Measurements from ENCODE around the gene SPOCK1. TPM values are rescaled to one million over a fixed set of nuclear protein-coding genes. Genes with fewer than 3 reads are reported as not detected.
A peak's percentile ranks its signal among the peaks of the same experiment; 100 is the strongest.

Gene SPOCK1
- total and polyA plus RNA-seq, 4 experiments from 2014 or later = not detected

DNA sequence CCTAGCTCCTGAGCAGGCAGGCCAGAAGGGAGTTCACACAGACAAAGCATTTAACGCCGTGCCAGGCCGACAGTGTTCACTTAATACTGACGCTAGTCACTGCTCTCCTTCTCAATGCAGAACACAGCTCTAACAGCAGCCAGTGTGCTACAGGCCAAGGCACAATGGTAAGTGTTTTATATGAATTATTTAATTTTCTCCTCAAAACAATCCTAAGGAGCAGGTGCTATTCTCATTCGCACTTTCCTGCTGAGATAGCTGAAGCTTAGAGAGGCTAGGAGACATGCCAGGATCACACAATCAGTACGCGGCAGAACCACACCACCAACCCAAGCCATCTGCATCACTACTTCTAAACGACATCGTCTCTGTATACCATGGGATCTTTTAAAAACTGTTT, 170.7 kb downstream of the SPOCK1 start:
- Mint-ChIP-seq H3K27me3 (peaks cover 0 to 8% of the 10 kb centered on the region in 2 donors), H3K4me1 (no peaks in the 10 kb centered on the region), H3K4me3 (no peak overlapping the region), H3K9me3 (no peaks in the 10 kb centered on the region), H3K27ac (no peak overlapping the region), H3K36me3 (no peaks in the 10 kb centered on the region)
- POLR2A ChIA-PET (ENCODE audit: partially characterized antibody) = no interaction called here
- Histone ChIP-seq H3K36me3 (ENCODE audit: insufficient read depth, low read length) (no peaks in the 10 kb centered on the region), H3K4me1 (ENCODE audit: insufficient read depth, low read length) (no peaks in the 10 kb centered on the region), H3K4me3 (ENCODE audit: low read length in 2 of 2) (no peak overlapping the region), H3K27me3 (ENCODE audit: insufficient read depth, low read length) (no peaks in the 10 kb centered on the region), H3K9me3 (ENCODE audit: control insufficient read depth in 1 of 2, low read length in 2 of 2) (no peaks in the 10 kb centered on the region), H3K27ac (ENCODE audit: low read depth, low read length) (no peak overlapping the region)
- CTCF ChIA-PET (ENCODE audit: partially characterized antibody) = interaction anchor here (2.9 kb wide), 1 partner anchor 8 kb away, joined by 15 read pairs; no protein-coding TSS in a partner anchor
- intact Hi-C loops (cut with micrococcal nuclease) = no loop called here
- no peak for DNase-seq

GRCh38 chr5:137325721-137326120, 173.4 kb downstream of the SPOCK1 start:
- no peaks in the 10 kb centered on the region for H3K27me3 ChIP-seq (ENCODE audit: insufficient read depth, low read length)
- no peaks in the 10 kb centered on the region for H3K4me1 ChIP-seq (ENCODE audit: insufficient read depth, low read length)
- no peak overlapping the region for H3K4me3 ChIP-seq (ENCODE audit: low read length in 2 of 2)
- H3K36me3 ChIP-seq (ENCODE audit: insufficient read depth, low read length) = no peaks in the 10 kb centered on the region
- intact Hi-C loops (cut with micrococcal nuclease) = no loop called here
- Mint-ChIP-seq H3K27ac (no peak overlapping the region), H3K4me1 (no peaks in the 10 kb centered on the region), H3K27me3 (peaks cover 3 to 10% of the 10 kb centered on the region in 2 donors), H3K36me3 (no peaks in the 10 kb centered on the region), H3K9me3 (peaks cover 0 to 9% (median 0%) of the 10 kb centered on the region in 8 donors), H3K4me3 (no peak overlapping the region)
- H3K27ac ChIP-seq (ENCODE audit: low read depth, low read length) = no peak overlapping the region
- DNase-seq = no peak
- ChIA-PET CTCF (ENCODE audit: partially characterized antibody) (no interaction called here), POLR2A (ENCODE audit: partially characterized antibody) (no interaction called here)
- no peaks in the 10 kb centered on the region for H3K9me3 ChIP-seq (ENCODE audit: control insufficient read depth in 1 of 2, low read length in 2 of 2)

GRCh38 chr5:137320056-137321045, 178.8 kb downstream of the SPOCK1 start:
- Mint-ChIP-seq H3K4me3 (no peak overlapping the region), H3K27me3 (peaks cover 9% of the 10 kb centered on the region in 2 donors), H3K4me1 (no peaks in the 10 kb centered on the region), H3K36me3 (no peaks in the 10 kb centered on the region), H3K9me3 (peaks cover 0 to 9% (median 1%) of the 10 kb centered on the region in 8 donors), H3K27ac (no peak overlapping the region)
- peak in 4 of 5 donors; percentile 4 to 19 (median 8) for DNase-seq
- CTCF ChIA-PET (ENCODE audit: partially characterized antibody) = interaction anchor here (0.9 to 2.7 kb wide), 10 partner anchors 8 to 813 kb away, joined by 3 to 15 read pairs (median 3); no protein-coding TSS in a partner anchor
- POLR2A ChIA-PET (ENCODE audit: partially characterized antibody) = no interaction called here
- intact Hi-C loops (cut with micrococcal nuclease) = loop anchor here (2.0 kb wide), 1 partner anchor 178 kb away; the partner anchor contains the start of gene SPOCK1
- no peaks in the 10 kb centered on the region for H3K9me3 ChIP-seq (ENCODE audit: control insufficient read depth in 1 of 2, low read length in 2 of 2)
- H3K27ac ChIP-seq (ENCODE audit: low read depth, low read length) = no peak overlapping the region
- H3K36me3 ChIP-seq (ENCODE audit: insufficient read depth, low read length) = no peaks in the 10 kb centered on the region
- H3K27me3 ChIP-seq (ENCODE audit: insufficient read depth, low read length) = no peaks in the 10 kb centered on the region
- no peaks in the 10 kb centered on the region for H3K4me1 ChIP-seq (ENCODE audit: insufficient read depth, low read length)
- no peak overlapping the region for H3K4me3 ChIP-seq (ENCODE audit: low read length in 2 of 2)

DNA sequence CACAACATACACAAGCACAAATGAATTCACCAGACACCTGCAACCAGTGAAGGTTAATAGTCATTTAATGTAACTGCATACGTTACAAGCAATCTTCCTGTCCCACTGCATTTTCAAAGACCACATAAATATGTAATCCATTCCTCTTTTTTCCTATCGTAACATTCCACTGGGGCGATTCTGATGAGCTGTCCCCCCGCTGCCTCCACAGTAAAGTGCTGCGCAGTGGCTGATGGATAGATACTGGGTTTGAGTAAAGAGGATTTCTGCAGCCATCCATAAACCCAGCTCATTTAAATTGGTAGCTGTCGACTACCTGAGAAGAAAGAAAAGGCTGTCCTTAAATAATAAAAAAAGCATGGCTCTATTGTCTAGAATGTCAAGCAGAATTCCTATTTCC, 181.1 kb downstream of the SPOCK1 start:
- DNase-seq = no peak
- no peaks in the 10 kb centered on the region for H3K9me3 ChIP-seq (ENCODE audit: control insufficient read depth in 1 of 2, low read length in 2 of 2)
- intact Hi-C loops (cut with micrococcal nuclease) = no loop called here
- no peaks in the 10 kb centered on the region for H3K36me3 ChIP-seq (ENCODE audit: insufficient read depth, low read length)
- peaks cover 4 to 9% of the 10 kb centered on the region in 2 donors for H3K27me3 Mint-ChIP-seq
- no peak overlapping the region for H3K27ac Mint-ChIP-seq
- no peaks in the 10 kb centered on the region for H3K27me3 ChIP-seq (ENCODE audit: insufficient read depth, low read length)
- no peak overlapping the region for H3K4me3 ChIP-seq (ENCODE audit: low read length in 2 of 2)
- H3K36me3 Mint-ChIP-seq = no peaks in the 10 kb centered on the region
- no peak overlapping the region for H3K27ac ChIP-seq (ENCODE audit: low read depth, low read length)
- H3K4me1 Mint-ChIP-seq = no peaks in the 10 kb centered on the region
- H3K4me1 ChIP-seq (ENCODE audit: insufficient read depth, low read length) = no peaks in the 10 kb centered on the region
- ChIA-PET CTCF (ENCODE audit: partially characterized antibody) (no interaction called here), POLR2A (ENCODE audit: partially characterized antibody) (no interaction called here)
- H3K4me3 Mint-ChIP-seq = no peak overlapping the region
- peaks cover 0 to 9% (median 1%) of the 10 kb centered on the region in 8 donors for H3K9me3 Mint-ChIP-seq

DNA sequence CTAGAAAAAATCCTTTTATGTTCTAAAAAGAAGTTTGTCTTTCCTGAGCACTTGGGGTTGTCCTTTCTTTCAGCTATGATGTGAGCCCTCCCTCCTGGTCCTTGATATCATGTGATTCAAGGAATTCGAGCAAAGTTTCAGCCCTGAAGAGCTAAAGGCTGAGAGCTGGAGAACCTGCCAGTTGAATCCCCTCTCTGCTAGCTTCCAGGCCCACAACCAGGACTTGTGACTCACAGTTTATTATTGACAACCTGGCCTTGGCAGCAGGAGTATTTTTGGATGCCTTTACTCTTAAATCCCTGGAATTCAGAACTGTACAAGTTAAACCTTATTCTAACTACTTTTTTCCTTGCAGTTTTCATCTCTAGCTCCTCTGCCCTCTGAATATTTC, 182.8 kb downstream of the SPOCK1 start:
- Mint-ChIP-seq H3K36me3 (no peaks in the 10 kb centered on the region), H3K4me3 (no peak overlapping the region), H3K27ac (no peak overlapping the region), H3K27me3 (peaks cover 3 to 9% of the 10 kb centered on the region in 2 donors), H3K9me3 (peaks cover 0 to 6% (median 1%) of the 10 kb centered on the region in 8 donors), H3K4me1 (no peaks in the 10 kb centered on the region)
- H3K36me3 ChIP-seq (ENCODE audit: insufficient read depth, low read length) = no peaks in the 10 kb centered on the region
- H3K4me3 ChIP-seq (ENCODE audit: low read length in 2 of 2) = no peak overlapping the region
- no peaks in the 10 kb centered on the region for H3K9me3 ChIP-seq (ENCODE audit: control insufficient read depth in 1 of 2, low read length in 2 of 2)
- DNase-seq = no peak
- CTCF ChIA-PET (ENCODE audit: partially characterized antibody) = interaction anchor here (1.0 kb wide), 1 partner anchor 16 kb away, joined by 4 read pairs; no protein-coding TSS in a partner anchor
- POLR2A ChIA-PET (ENCODE audit: partially characterized antibody) = no interaction called here
- intact Hi-C loops (cut with micrococcal nuclease) = no loop called here
- no peak overlapping the region for H3K27ac ChIP-seq (ENCODE audit: low read depth, low read length)
- no peaks in the 10 kb centered on the region for H3K27me3 ChIP-seq (ENCODE audit: insufficient read depth, low read length)
- no peaks in the 10 kb centered on the region for H3K4me1 ChIP-seq (ENCODE audit: insufficient read depth, low read length)

- H3K27ac ChIP-seq (ENCODE audit: low read depth, low read length) = no peak overlapping the region
- no peaks in the 10 kb centered on the region for H3K27me3 ChIP-seq (ENCODE audit: insufficient read depth, low read length)
- POLR2A ChIA-PET (ENCODE audit: partially characterized antibody) = no interaction called here
- no peak overlapping the region for H3K4me3 Mint-ChIP-seq
- no peaks in the 10 kb centered on the region for H3K36me3 ChIP-seq (ENCODE audit: insufficient read depth, low read length)
- no peak overlapping the region for H3K4me3 ChIP-seq (ENCODE audit: low read length in 2 of 2)
- peaks cover 1 to 6% of the 10 kb centered on the region in 2 donors for H3K27me3 Mint-ChIP-seq
- CTCF ChIA-PET (ENCODE audit: partially characterized antibody) = interaction anchor here (1.0 kb wide), 1 partner anchor 16 kb away, joined by 4 read pairs; no protein-coding TSS in a partner anchor
- no peaks in the 10 kb centered on the region for H3K36me3 Mint-ChIP-seq
- no peak for DNase-seq
- H3K9me3 Mint-ChIP-seq = peaks cover 0 to 4% (median 0%) of the 10 kb centered on the region in 8 donors
- H3K4me1 Mint-ChIP-seq = no peaks in the 10 kb centered on the region
- H3K9me3 ChIP-seq (ENCODE audit: control insufficient read depth in 1 of 2, low read length in 2 of 2) = no peaks in the 10 kb centered on the region
- intact Hi-C loops (cut with micrococcal nuclease) = no loop called here
- no peak overlapping the region for H3K27ac Mint-ChIP-seq
- no peaks in the 10 kb centered on the region for H3K4me1 ChIP-seq (ENCODE audit: insufficient read depth, low read length)
Measured at GRCh38 chr5:137315534-137316345, 183.4 kb downstream of the SPOCK1 start.

- no peaks in the 10 kb centered on the region for H3K9me3 Mint-ChIP-seq
- no peak overlapping the region for H3K4me3 Mint-ChIP-seq
- H3K27me3 Mint-ChIP-seq = peaks cover 1% of the 10 kb centered on the region in 2 donors
- Histone ChIP-seq H3K36me3 (ENCODE audit: insufficient read depth, low read length) (no peaks in the 10 kb centered on the region), H3K27me3 (ENCODE audit: insufficient read depth, low read length) (no peaks in the 10 kb centered on the region), H3K4me3 (ENCODE audit: low read length in 2 of 2) (no peak overlapping the region), H3K4me1 (ENCODE audit: insufficient read depth, low read length) (no peaks in the 10 kb centered on the region), H3K27ac (ENCODE audit: low read depth, low read length) (no peak overlapping the region), H3K9me3 (ENCODE audit: control insufficient read depth in 1 of 2, low read length in 2 of 2) (no peaks in the 10 kb centered on the region)
- DNase-seq = no peak
- intact Hi-C loops (cut with micrococcal nuclease) = no loop called here
- POLR2A ChIA-PET (ENCODE audit: partially characterized antibody) = no interaction called here
- no peak overlapping the region for H3K27ac Mint-ChIP-seq
- CTCF ChIA-PET (ENCODE audit: partially characterized antibody) = no interaction called here
- H3K36me3 Mint-ChIP-seq = no peaks in the 10 kb centered on the region
- no peaks in the 10 kb centered on the region for H3K4me1 Mint-ChIP-seq
Measured at GRCh38 chr5:137315109-137315508, 184.0 kb downstream of the SPOCK1 start.
